Neural cell (in vitro differentiated cells): ENCODE results near the gene ANO9. TPM values are rescaled to one million over a fixed set of nuclear protein-coding genes. Genes with fewer than 3 reads are reported as not detected.

Source experiments
- H2AFZ ChIP-seq: fragments of 200-600, 300-800 bp; sonication (generic), shearing (Covaris generic); 2 replicates; pipeline ENCODE4 v1.6.0; 2014; ENCODE audit warnings: low read depth, mild to moderate bottlenecking, antibody characterized with exemption, low read length, moderate library complexity
- H3F3A ChIP-seq: fragments of 200-600 bp; shearing (Covaris generic); 2 replicates; pipeline ENCODE4 v1.6.1; 2016; ENCODE audit warnings: mild to moderate bottlenecking, moderate library complexity, mixed read lengths, antibody characterized with exemption, low read length; ENCODE audit not compliant: insufficient read depth, poor library complexity, severe bottlenecking
- H3K27ac ChIP-seq: fragments of 200-600, 300-800 bp; sonication (generic), shearing (Covaris generic); 2 replicates; pipeline ENCODE4 v1.5.1; 2014; ENCODE audit warnings: mild to moderate bottlenecking, low read length, moderate library complexity
- H3K27me3 ChIP-seq: fragments of 300-800, 200-600 bp; sonication (generic), shearing (Covaris generic); 2 replicates; pipeline ENCODE4 v1.6.0; 2014; ENCODE audit warnings: mild to moderate bottlenecking, low read depth, low read length, moderate library complexity; ENCODE audit not compliant: insufficient read depth
- H3K36me3 ChIP-seq: fragments of 300-800, 200-600 bp; sonication (generic), shearing (Covaris generic); 2 replicates; pipeline ENCODE4 v1.5.1; 2014; ENCODE audit warnings: mild to moderate bottlenecking, antibody characterized with exemption, low read length, moderate library complexity; ENCODE audit not compliant: insufficient read depth
- H3K4me2 ChIP-seq: fragments of 300-800, 200-600 bp; sonication (generic), shearing (Covaris generic); 2 replicates; pipeline ENCODE4 v1.6.0; 2014; ENCODE audit warnings: mild to moderate bottlenecking, low read length
- H3K4me3 ChIP-seq: fragments of 300-800, 200-600 bp; sonication (generic), shearing (Covaris generic); 2 replicates; pipeline ENCODE4 v1.5.1; 2014; ENCODE audit warnings: mild to moderate bottlenecking, low read length, moderate library complexity
- H3K79me2 ChIP-seq: fragments of 200-600 bp; shearing (Covaris generic); replicated peaks from 2 replicates; pipeline ENCODE4 v1.6.0; 2014; ENCODE audit warnings: mild to moderate bottlenecking, low read length, moderate library complexity; ENCODE audit not compliant: insufficient read depth
- H3K9ac ChIP-seq: fragments of 300-800, 200-600 bp; sonication (generic), shearing (Covaris generic); 2 replicates; pipeline ENCODE4 v1.6.1; 2016; ENCODE audit warnings: mild to moderate bottlenecking, low read length, mixed read lengths
- H3K9me2 ChIP-seq: fragments of 200-600 bp; shearing (Covaris generic); 2 replicates; pipeline ENCODE4 v1.6.1; 2016; ENCODE audit warnings: mild to moderate bottlenecking, low read length, mixed read lengths; ENCODE audit not compliant: insufficient read depth
- H3K9me3 ChIP-seq: fragments of 200-600, 300-800 bp; sonication (generic), shearing (Covaris generic); 2 replicates; pipeline ENCODE4 v1.6.1; 2016; ENCODE audit warnings: mild to moderate bottlenecking, mixed run types, low read length, moderate library complexity, mixed read lengths
- H4K20me1 ChIP-seq: fragments of 200-600 bp; shearing (Covaris generic); 2 replicates; pipeline ENCODE4 v1.6.1; 2016; ENCODE audit warnings: mild to moderate bottlenecking, mixed run types; ENCODE audit not compliant: insufficient read depth
- CTCF ChIP-seq: fragments of 450-650 bp; IDR thresholded peaks from 2 replicates; pipeline ENCODE4 v1.5.1; 2014; ENCODE audit warnings: antibody characterized with exemption, mild to moderate bottlenecking, moderate library complexity; ENCODE audit not compliant: poor library complexity, severe bottlenecking
- EP300 ChIP-seq: fragments of 450-650 bp; conservative IDR thresholded peaks from 2 replicates; pipeline ENCODE4 v1.6.1; 2014; ENCODE audit warnings: antibody characterized with exemption, mild to moderate bottlenecking, moderate library complexity; ENCODE audit not compliant: poor library complexity, severe bottlenecking
- EZH2 ChIP-seq: fragments of 200-600, 300-800 bp; shearing (Covaris generic), sonication (generic); IDR thresholded peaks from 2 replicates; pipeline ENCODE4 v1.6.1; 2014; ENCODE audit warnings: antibody characterized with exemption, low read length, borderline replicate concordance, mild to moderate bottlenecking; ENCODE audit not compliant: insufficient read depth, poor library complexity, severe bottlenecking
- MXI1 ChIP-seq: fragments of 450-650 bp; conservative IDR thresholded peaks from 2 replicates; pipeline ENCODE4 v1.6.1; 2014; ENCODE audit warnings: antibody characterized with exemption, mild to moderate bottlenecking; ENCODE audit not compliant: poor library complexity, severe bottlenecking
- POLR2AphosphoS5 ChIP-seq: IDR thresholded peaks from 2 replicates; pipeline ENCODE4 v1.6.1; 2012
- RAD21 ChIP-seq: fragments of 450-650 bp; conservative IDR thresholded peaks from 2 replicates; pipeline ENCODE4 v1.6.1; 2014; ENCODE audit warnings: antibody characterized with exemption, mild to moderate bottlenecking, moderate library complexity
- REST ChIP-seq: IDR thresholded peaks from 2 replicates; pipeline ENCODE4 v1.6.1; 2012; ENCODE audit warnings: borderline replicate concordance
- SMC3 ChIP-seq: fragments of 450-650 bp; conservative IDR thresholded peaks from 2 replicates; pipeline ENCODE4 v1.6.1; 2014; ENCODE audit warnings: antibody characterized with exemption, mild to moderate bottlenecking, moderate library complexity; ENCODE audit not compliant: poor library complexity
- TAF1 ChIP-seq: IDR thresholded peaks from 2 replicates; pipeline ENCODE4 v1.6.1; 2012; ENCODE audit warnings: low read depth
- polyA plus RNA-seq: library from polyadenylated mRNA; depleted of rRNA; stranded (reverse); fragments of >200 nt; gene quantifications from 2 replicates; pipeline ENCODE4 v1.2.3, GENCODE V29; 2014

Gene ANO9
- polyA plus RNA-seq, 1 donor from 2014 or later = not detected

- Histone ChIP-seq H4K20me1 (no peaks in the 10 kb centered on the region), H3K36me3 (peaks cover 6% of the 10 kb centered on the region), H3K27ac (no peak overlapping the region), H2AFZ (no peak overlapping the region), H3K9ac (no peak overlapping the region), H3K4me3 (no peak overlapping the region), H3K79me2 (no peaks in the 10 kb centered on the region), H3F3A (no peaks in the 10 kb centered on the region), H3K9me3 (no peaks in the 10 kb centered on the region), H3K4me2 (no peak overlapping the region), H3K27me3 (no peaks in the 10 kb centered on the region), H3K9me2 (no peaks in the 10 kb centered on the region)
- TF ChIP-seq SMC3 (no peak), EP300 (no peak), EZH2 (no peak), CTCF (no peak), TAF1 (no peak), REST (no peak)
Observed at GRCh38 chr11:472816-473215, 31.0 kb upstream of the ANO9 start.

- Histone ChIP-seq H3K79me2 (no peaks in the 10 kb centered on the region), H3K27ac (no peak overlapping the region), H3K36me3 (peaks cover 6% of the 10 kb centered on the region), H3F3A (no peaks in the 10 kb centered on the region), H2AFZ (no peak overlapping the region), H3K9me3 (no peaks in the 10 kb centered on the region), H3K4me2 (no peak overlapping the region), H3K27me3 (no peaks in the 10 kb centered on the region), H4K20me1 (no peaks in the 10 kb centered on the region), H3K9me2 (no peaks in the 10 kb centered on the region), H3K4me3 (no peak overlapping the region), H3K9ac (no peak overlapping the region)
- no peak for TF ChIP-seq CTCF
- TF ChIP-seq RAD21 = no peak
- TF ChIP-seq EZH2 = no peak
- no peak for TF ChIP-seq MXI1
- TF ChIP-seq SMC3 = no peak
- no peak for TF ChIP-seq POLR2AphosphoS5
- TF ChIP-seq TAF1 = no peak
- no peak for TF ChIP-seq REST
- no peak for TF ChIP-seq EP300
Observed at GRCh38 chr11:472272-472671, 30.5 kb upstream of the ANO9 start.
